ENCODE measurements around the gene ANXA1. TPM values are rescaled to one million over a fixed set of nuclear protein-coding genes. Genes with fewer than 3 reads are reported as not detected.

The ANXA1 gene
- total and polyA plus RNA-seq, 2 experiments from 2014 or later, result 4.9 to 5.8 TPM

DNA sequence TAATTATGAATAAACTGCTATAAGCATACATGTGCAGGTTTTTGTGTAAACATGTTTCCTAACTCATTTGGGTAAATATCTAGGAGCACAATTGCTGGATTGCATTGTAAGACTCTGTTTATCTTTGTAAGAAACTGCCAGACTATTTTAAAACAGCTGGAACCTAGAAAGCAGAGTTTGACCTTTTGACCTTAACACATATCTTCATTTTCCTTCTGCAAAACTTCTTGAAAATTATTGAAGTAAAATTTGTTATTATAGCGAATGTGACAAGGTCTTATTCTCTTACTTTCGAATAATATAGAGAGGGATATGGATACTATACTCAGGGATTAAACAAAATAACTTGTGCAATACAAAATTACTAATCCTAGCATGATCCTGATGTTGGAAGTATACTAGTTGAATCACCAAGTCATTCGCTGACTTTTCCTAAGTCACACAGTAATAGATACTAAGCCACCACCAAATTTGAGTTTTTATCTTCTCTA lies 3.2 kb upstream of the ANXA1 start:
- Histone ChIP-seq H4K20me1 (replicated peaks; ENCODE audit: insufficient read depth) (no peaks in the 10 kb centered on the region), H3F3A (replicated peaks; ENCODE audit: low read depth) (no peaks in the 10 kb centered on the region), H3K4me3 (no peak overlapping the region), H3K4me2 (no peak overlapping the region), H2AFZ (no peak overlapping the region), H3K79me2 (replicated peaks; ENCODE audit: insufficient read depth) (no peaks in the 10 kb centered on the region), H3K36me3 (ENCODE audit: insufficient read depth) (no peaks in the 10 kb centered on the region), H3K27ac (ENCODE audit: low read depth) (no peak overlapping the region), H3K27me3 (ENCODE audit: insufficient read depth) (no peaks in the 10 kb centered on the region), H3K4me1 (ENCODE audit: insufficient read depth) (peaks cover 24% of the 10 kb centered on the region), H3K9me2 (ENCODE audit: insufficient read depth) (0 out of 2 replicates have a peak, but pooled peaks cover 8% of the 10 kb centered on the region)
- peak overlapping the region; percentile 84; the same call in 1 of the 2 replicates for H3K27ac Mint-ChIP-seq
- ATAC-seq (no peak), DNase-seq (ENCODE audit: low spot score) (no peak)
- H3K9me3 Mint-ChIP-seq, result no peaks in the 10 kb centered on the region
- no peak for TF ChIP-seq CREB1 (CRISPR knock-in tag; IDR thresholded peaks at IDR 0.05; ENCODE audit: low read depth)
- peaks cover 46% of the 10 kb centered on the region for H3K4me1 Mint-ChIP-seq
- H3K27me3 Mint-ChIP-seq (ENCODE audit: insufficient read depth, low read depth, poor library complexity), result no peaks in the 10 kb centered on the region
- H3K36me3 Mint-ChIP-seq (ENCODE audit: low read depth), result no peaks in the 10 kb centered on the region
- H3K4me3 Mint-ChIP-seq, result no peak overlapping the region

DNA sequence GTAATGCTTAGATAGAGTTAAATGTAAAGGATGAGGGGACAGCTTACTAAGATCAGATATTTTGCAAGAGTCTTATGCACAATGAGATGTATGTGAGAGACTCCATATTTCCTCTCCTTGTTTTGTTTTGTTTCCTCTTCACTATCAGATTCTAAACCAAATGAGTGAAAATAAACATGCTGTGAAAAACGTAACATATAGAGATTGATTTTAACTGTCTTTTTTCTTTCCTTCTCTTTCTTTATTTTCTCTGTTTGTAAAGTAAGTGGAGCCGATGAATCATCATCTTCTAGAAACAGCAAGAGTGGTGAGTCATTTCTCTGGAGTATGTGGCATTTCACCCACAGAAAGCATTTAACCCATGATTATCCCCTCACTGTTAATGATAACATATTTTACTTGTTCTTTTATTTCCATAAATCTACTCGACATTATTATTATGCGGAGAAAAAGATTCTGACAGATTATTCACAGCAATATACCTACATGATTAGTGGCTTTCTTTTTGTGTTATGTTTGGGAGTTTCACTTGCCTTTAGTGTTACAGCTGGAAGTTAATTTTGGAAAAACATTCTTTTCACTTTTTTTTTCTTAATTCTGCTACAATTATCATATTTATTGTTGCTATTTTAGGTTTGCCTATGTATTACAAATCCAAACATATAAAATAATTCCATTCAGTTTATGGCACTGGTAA lies 2.1 kb upstream of the ANXA1 start:
- no peaks in the 10 kb centered on the region for H4K20me1 ChIP-seq (replicated peaks; ENCODE audit: insufficient read depth)
- Mint-ChIP-seq H3K27ac (peak overlapping the region; percentile 84), H3K4me1 (peaks cover 47% of the 10 kb centered on the region), H3K4me3 (no peak overlapping the region), H3K27me3 (ENCODE audit: insufficient read depth, low read depth, poor library complexity) (no peaks in the 10 kb centered on the region), H3K9me3 (no peaks in the 10 kb centered on the region), H3K36me3 (ENCODE audit: low read depth) (no peaks in the 10 kb centered on the region)
- DNase-seq (ENCODE audit: low spot score) (no peak), ATAC-seq (no peak)
- H3K79me2 ChIP-seq (replicated peaks; ENCODE audit: insufficient read depth), result no peaks in the 10 kb centered on the region
- no peaks in the 10 kb centered on the region for H3K27me3 ChIP-seq (ENCODE audit: insufficient read depth)
- no peaks in the 10 kb centered on the region for H3K36me3 ChIP-seq (ENCODE audit: insufficient read depth)
- H3K4me2 ChIP-seq, result no peak overlapping the region
- H3K4me3 ChIP-seq, result no peak overlapping the region
- H3K4me1 ChIP-seq (ENCODE audit: insufficient read depth), result peaks cover 30% of the 10 kb centered on the region
- no peak overlapping the region for H2AFZ ChIP-seq
- no peak for TF ChIP-seq EZH2 (IDR thresholded peaks at IDR 0.05; ENCODE audit: low read depth, unreplicated experiment)
- TF ChIP-seq NANOG (IDR thresholded peaks at IDR 0.05; ENCODE audit: borderline replicate concordance), result no peak
- TF ChIP-seq, protein P1, sequence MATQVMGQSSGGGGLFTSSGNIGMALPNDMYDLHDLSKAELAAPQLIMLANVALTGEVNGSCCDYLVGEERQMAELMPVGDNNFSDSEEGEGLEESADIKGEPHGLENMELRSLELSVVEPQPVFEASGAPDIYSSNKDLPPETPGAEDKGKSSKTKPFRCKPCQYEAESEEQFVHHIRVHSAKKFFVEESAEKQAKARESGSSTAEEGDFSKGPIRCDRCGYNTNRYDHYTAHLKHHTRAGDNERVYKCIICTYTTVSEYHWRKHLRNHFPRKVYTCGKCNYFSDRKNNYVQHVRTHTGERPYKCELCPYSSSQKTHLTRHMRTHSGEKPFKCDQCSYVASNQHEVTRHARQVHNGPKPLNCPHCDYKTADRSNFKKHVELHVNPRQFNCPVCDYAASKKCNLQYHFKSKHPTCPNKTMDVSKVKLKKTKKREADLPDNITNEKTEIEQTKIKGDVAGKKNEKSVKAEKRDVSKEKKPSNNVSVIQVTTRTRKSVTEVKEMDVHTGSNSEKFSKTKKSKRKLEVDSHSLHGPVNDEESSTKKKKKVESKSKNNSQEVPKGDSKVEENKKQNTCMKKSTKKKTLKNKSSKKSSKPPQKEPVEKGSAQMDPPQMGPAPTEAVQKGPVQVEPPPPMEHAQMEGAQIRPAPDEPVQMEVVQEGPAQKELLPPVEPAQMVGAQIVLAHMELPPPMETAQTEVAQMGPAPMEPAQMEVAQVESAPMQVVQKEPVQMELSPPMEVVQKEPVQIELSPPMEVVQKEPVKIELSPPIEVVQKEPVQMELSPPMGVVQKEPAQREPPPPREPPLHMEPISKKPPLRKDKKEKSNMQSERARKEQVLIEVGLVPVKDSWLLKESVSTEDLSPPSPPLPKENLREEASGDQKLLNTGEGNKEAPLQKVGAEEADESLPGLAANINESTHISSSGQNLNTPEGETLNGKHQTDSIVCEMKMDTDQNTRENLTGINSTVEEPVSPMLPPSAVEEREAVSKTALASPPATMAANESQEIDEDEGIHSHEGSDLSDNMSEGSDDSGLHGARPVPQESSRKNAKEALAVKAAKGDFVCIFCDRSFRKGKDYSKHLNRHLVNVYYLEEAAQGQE (IDR thresholded peaks at IDR 0.05; ENCODE audit: unreplicated experiment), result no peak
- TF ChIP-seq JUNB (IDR thresholded peaks at IDR 0.05; ENCODE audit: unreplicated experiment), result no peak
- TF ChIP-seq, protein P2, sequence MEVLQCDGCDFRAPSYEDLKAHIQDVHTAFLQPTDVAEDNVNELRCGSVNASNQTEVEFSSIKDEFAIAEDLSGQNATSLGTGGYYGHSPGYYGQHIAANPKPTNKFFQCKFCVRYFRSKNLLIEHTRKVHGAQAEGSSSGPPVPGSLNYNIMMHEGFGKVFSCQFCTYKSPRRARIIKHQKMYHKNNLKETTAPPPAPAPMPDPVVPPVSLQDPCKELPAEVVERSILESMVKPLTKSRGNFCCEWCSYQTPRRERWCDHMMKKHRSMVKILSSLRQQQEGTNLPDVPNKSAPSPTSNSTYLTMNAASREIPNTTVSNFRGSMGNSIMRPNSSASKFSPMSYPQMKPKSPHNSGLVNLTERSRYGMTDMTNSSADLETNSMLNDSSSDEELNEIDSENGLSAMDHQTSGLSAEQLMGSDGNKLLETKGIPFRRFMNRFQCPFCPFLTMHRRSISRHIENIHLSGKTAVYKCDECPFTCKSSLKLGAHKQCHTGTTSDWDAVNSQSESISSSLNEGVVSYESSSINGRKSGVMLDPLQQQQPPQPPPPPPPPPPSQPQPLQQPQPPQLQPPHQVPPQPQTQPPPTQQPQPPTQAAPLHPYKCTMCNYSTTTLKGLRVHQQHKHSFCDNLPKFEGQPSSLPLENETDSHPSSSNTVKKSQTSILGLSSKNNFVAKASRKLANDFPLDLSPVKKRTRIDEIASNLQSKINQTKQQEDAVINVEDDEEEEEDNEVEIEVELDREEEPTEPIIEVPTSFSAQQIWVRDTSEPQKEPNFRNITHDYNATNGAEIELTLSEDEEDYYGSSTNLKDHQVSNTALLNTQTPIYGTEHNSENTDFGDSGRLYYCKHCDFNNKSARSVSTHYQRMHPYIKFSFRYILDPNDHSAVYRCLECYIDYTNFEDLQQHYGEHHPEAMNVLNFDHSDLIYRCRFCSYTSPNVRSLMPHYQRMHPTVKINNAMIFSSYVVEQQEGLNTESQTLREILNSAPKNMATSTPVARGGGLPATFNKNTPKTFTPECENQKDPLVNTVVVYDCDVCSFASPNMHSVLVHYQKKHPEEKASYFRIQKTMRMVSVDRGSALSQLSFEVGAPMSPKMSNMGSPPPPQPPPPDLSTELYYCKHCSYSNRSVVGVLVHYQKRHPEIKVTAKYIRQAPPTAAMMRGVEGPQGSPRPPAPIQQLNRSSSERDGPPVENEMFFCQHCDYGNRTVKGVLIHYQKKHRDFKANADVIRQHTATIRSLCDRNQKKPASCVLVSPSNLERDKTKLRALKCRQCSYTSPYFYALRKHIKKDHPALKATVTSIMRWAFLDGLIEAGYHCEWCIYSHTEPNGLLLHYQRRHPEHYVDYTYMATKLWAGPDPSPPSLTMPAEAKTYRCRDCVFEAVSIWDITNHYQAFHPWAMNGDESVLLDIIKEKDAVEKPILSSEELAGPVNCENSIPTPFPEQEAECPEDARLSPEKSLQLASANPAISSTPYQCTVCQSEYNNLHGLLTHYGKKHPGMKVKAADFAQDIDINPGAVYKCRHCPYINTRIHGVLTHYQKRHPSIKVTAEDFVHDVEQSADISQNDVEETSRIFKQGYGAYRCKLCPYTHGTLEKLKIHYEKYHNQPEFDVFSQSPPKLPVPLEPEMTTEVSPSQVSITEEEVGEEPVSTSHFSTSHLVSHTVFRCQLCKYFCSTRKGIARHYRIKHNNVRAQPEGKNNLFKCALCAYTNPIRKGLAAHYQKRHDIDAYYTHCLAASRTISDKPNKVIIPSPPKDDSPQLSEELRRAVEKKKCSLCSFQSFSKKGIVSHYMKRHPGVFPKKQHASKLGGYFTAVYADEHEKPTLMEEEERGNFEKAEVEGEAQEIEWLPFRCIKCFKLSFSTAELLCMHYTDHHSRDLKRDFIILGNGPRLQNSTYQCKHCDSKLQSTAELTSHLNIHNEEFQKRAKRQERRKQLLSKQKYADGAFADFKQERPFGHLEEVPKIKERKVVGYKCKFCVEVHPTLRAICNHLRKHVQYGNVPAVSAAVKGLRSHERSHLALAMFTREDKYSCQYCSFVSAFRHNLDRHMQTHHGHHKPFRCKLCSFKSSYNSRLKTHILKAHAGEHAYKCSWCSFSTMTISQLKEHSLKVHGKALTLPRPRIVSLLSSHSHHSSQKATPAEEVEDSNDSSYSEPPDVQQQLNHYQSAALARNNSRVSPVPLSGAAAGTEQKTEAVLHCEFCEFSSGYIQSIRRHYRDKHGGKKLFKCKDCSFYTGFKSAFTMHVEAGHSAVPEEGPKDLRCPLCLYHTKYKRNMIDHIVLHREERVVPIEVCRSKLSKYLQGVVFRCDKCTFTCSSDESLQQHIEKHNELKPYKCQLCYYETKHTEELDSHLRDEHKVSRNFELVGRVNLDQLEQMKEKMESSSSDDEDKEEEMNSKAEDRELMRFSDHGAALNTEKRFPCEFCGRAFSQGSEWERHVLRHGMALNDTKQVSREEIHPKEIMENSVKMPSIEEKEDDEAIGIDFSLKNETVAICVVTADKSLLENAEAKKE (CRISPR knock-in tag; IDR thresholded peaks at IDR 0.05), result no peak
- 0 out of 2 replicates have a peak, but pooled peaks cover 8% of the 10 kb centered on the region for H3K9me2 ChIP-seq (ENCODE audit: insufficient read depth)
- no peak overlapping the region for H3K27ac ChIP-seq (ENCODE audit: low read depth)
- no peaks in the 10 kb centered on the region for H3F3A ChIP-seq (replicated peaks; ENCODE audit: low read depth)
